Esophagus muscularis mucosa (tissue), 4 donors: ENCODE data around the gene UPF1. TPM values are rescaled to one million over a fixed set of nuclear protein-coding genes. Genes with fewer than 3 reads are reported as not detected.

Experiments
- DNase-seq: peaks from one replicate; pipeline ENCODE4 v3.0.0-alpha.2; 2017; ENCODE audit errors: extremely low spot score
- H3K27ac ChIP-seq, 4 donors: fragments of 200-600 bp; sonication (generic); replicated peaks in 1 of 4; 1 replicate in 3 of 4; 2 replicates in 1 of 4; pipeline ENCODE4 v1.5.1; 2016 to 2019; ENCODE audit warnings: mild to moderate bottlenecking in 1 of 4
- H3K27me3 ChIP-seq, 4 donors: fragments of 200-600 bp; sonication (generic); one replicate each; pipeline versions ENCODE4 v1.5.1 to v1.6.0; 2016 to 2019
- H3K36me3 ChIP-seq, 4 donors: fragments of 200-600 bp; sonication (generic); one replicate each; pipeline ENCODE4 v1.5.1; 2016 to 2019
- H3K4me1 ChIP-seq, 4 donors: fragments of 200-600 bp; sonication (generic); one replicate each; pipeline ENCODE4 v1.5.1; 2016 to 2019
- H3K4me3 ChIP-seq, 4 donors: fragments of 200-600 bp; sonication (generic); 1 replicate in 2 of 4; 2 replicates in 2 of 4; pipeline ENCODE4 v1.5.1; 2016 to 2019; ENCODE audit warnings: mild to moderate bottlenecking in 4 of 4, moderate library complexity in 1 of 4
- H3K9me3 ChIP-seq, 4 donors: fragments of 200-600 bp; sonication (generic); 1 replicate in 3 of 4; 2 replicates in 1 of 4; pipeline ENCODE4 v1.5.1; 2016 to 2019
- EP300 ChIP-seq: sonication (generic); formaldehyde crosslinking; IDR thresholded peaks from one replicate; pipeline ENCODE4 v1.6.1; 2017; ENCODE audit warnings: antibody characterized with exemption
- POLR2A ChIP-seq: fragments of 450-650 bp; IDR thresholded peaks from one replicate; pipeline ENCODE4 v1.6.1; 2017; ENCODE audit warnings: antibody characterized with exemption, moderate library complexity, mild to moderate bottlenecking, low read depth
- POLR2AphosphoS5 ChIP-seq, 2 donors: sonication (generic); formaldehyde crosslinking; IDR thresholded peaks; one replicate each; pipeline ENCODE4 v1.6.1; 2017; ENCODE audit warnings: antibody characterized with exemption in 2 of 2
- WGBS: methylation state at CpG from one replicate; pipeline ENCODE4 v1.1.5; 2018; 5-methylcytosine and 5-hydroxymethylcytosine counted together
- intact Hi-C: fragments of 100-400 bp; cut with DNase I; formaldehyde crosslinking; loops from one replicate; pipeline ENCODE4 v1.15.1; 2023
- total RNA-seq, 4 donors: library from RNA; depleted of rRNA; stranded (reverse); fragments of >200 nt; gene quantifications; one replicate each; pipeline versions ENCODE4 v1.1.0 to v1.2.1, GENCODE V29; 2016
- TF ChIP-seq, protein P1 (sequence below), 3 experiments: fragments of 200-600 bp in 2 of 3; fragments of 450-650 bp in 1 of 3; sonication (generic) in 2 of 3; IDR thresholded peaks; one replicate each; pipeline ENCODE4 v1.5.1; 2017 to 2019; ENCODE audit warnings: antibody characterized with exemption in 3 of 3, mild to moderate bottlenecking in 2 of 3, moderate library complexity in 1 of 3

Gene UPF1
- total RNA-seq, 4 donors from 2014 or later, result 54.8 to 116 (median 77.4) TPM

DNA sequence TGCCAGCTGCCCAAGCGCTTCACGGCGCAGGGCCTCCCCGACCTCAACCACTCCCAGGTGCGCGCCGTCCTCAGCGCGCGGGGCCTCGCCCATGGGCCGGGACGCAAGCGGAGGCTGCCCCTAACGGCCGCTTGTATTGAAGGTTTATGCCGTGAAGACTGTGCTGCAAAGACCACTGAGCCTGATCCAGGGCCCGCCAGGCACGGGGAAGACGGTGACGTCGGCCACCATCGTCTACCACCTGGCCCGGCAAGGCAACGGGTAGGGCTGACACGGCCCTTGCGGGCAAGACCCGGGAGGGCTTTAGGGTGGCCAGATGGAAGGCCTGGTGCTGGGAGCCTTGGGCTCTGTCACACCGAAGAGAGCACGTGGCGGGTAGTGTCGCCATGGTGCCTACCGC, 23.2 kb downstream of the UPF1 start:
- TF ChIP-seq, protein P1, sequence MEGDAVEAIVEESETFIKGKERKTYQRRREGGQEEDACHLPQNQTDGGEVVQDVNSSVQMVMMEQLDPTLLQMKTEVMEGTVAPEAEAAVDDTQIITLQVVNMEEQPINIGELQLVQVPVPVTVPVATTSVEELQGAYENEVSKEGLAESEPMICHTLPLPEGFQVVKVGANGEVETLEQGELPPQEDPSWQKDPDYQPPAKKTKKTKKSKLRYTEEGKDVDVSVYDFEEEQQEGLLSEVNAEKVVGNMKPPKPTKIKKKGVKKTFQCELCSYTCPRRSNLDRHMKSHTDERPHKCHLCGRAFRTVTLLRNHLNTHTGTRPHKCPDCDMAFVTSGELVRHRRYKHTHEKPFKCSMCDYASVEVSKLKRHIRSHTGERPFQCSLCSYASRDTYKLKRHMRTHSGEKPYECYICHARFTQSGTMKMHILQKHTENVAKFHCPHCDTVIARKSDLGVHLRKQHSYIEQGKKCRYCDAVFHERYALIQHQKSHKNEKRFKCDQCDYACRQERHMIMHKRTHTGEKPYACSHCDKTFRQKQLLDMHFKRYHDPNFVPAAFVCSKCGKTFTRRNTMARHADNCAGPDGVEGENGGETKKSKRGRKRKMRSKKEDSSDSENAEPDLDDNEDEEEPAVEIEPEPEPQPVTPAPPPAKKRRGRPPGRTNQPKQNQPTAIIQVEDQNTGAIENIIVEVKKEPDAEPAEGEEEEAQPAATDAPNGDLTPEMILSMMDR (IDR thresholded peaks at IDR 0.05), result no peak
- TF ChIP-seq POLR2AphosphoS5 (IDR thresholded peaks at IDR 0.05) (no peak), EP300 (no peak), POLR2A (no peak)
- no peak overlapping the region for H3K27ac ChIP-seq
- intact Hi-C loops, result no loop called here
- WGBS, result 97% methylated on average over 30 of the region's 33 CpGs
- peaks cover 9 to 33% (median 18%) of the 10 kb centered on the region in 4 donors for H3K4me1 ChIP-seq
- DNase-seq, result no peak
- no peaks in the 10 kb centered on the region for H3K9me3 ChIP-seq
- H3K4me3 ChIP-seq, result no peak overlapping the region
- peaks cover 91 to 100% (median 100%) of the 10 kb centered on the region in 4 donors for H3K36me3 ChIP-seq
- no peaks in the 10 kb centered on the region for H3K27me3 ChIP-seq

DNA sequence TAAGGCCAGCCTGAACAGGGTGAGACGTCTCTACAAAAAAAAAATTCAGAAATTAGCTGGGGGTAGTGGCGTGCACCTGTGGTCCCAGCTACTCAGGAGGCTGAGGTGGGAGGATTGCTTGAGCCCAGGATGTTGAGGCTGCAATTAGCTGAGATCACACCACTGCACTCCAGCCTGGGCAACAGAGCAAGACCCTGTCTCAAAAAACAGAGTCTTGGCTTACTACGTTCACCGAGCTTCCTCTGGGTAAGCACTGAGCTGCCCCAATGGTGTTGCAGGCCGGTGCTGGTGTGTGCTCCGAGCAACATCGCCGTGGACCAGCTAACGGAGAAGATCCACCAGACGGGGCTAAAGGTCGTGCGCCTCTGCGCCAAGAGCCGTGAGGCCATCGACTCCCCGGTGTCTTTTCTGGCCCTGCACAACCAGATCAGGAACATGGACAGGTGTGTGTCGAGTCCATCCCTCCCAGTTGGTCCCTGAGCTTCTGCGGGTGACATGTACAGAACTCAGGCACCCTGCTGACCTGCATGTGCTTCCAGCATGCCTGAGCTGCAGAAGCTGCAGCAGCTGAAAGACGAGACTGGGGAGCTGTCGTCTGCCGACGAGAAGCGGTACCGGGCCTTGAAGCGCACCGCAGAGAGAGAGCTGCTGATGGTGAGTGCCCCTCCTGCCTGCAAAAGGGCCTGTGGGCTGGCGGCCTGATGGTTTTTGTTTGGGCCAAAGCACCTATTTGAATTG, 24.1 kb downstream of the UPF1 start:
- Histone ChIP-seq H3K27me3 (no peaks in the 10 kb centered on the region), H3K4me1 (peaks cover 9 to 30% (median 16%) of the 10 kb centered on the region in 4 donors), H3K36me3 (peaks cover 95 to 100% (median 100%) of the 10 kb centered on the region in 4 donors), H3K27ac (no peak overlapping the region), H3K9me3 (no peaks in the 10 kb centered on the region), H3K4me3 (no peak overlapping the region)
- TF ChIP-seq EP300 (no peak), POLR2AphosphoS5 (IDR thresholded peaks at IDR 0.05) (no peak), POLR2A (no peak)
- TF ChIP-seq, protein P1 (IDR thresholded peaks at IDR 0.05), result no peak
- no peak for DNase-seq
- intact Hi-C loops, result no loop called here
- WGBS, result 94% methylated on average over 24 of the region's 27 CpGs

DNA sequence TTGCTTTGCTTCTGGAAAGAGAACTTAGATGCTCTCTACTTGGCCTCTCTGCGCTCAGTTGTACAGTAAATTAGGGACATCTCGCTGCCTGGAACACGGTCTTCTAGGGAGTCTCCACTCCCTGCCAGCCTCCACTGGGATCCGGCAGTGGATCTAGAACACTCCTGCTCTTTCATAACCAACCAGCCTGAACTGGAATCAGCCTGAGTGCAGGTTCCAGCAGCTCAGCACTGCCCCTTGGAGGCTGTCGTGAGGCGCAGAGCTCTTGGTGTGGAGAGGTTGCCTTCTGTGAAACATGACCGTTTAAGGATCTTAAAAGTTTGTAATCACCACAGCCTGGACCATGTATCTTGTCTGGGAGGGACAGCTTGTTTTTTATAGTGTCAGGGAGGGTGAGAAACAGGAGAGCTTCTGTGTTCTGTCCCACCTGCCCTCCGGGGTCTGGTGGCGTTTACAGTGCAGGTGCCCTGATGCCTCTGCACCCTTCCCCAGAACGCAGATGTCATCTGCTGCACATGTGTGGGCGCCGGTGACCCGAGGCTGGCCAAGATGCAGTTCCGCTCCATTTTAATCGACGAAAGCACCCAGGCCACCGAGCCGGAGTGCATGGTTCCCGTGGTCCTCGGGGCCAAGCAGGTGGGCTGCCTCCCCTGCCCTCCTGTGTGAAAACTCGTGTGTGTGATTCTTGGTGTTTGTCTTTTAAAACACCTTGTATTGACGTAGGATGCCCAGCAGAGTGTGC, 24.8 kb downstream of the UPF1 start:
- Histone ChIP-seq H3K27ac (no peak overlapping the region), H3K4me3 (no peak overlapping the region), H3K9me3 (no peaks in the 10 kb centered on the region), H3K27me3 (no peaks in the 10 kb centered on the region), H3K4me1 (peaks cover 9 to 25% (median 13%) of the 10 kb centered on the region in 4 donors), H3K36me3 (peaks cover 98 to 100% (median 100%) of the 10 kb centered on the region in 4 donors)
- 78% methylated on average over 9 of the region's 22 CpGs for WGBS
- intact Hi-C loops, result no loop called here
- no peak for DNase-seq
- TF ChIP-seq, protein P1 (IDR thresholded peaks at IDR 0.05), result peak in 1 of 3 experiments; percentile 17
- no peak for TF ChIP-seq EP300
- no peak for TF ChIP-seq POLR2A
- peak in 1 of 2 donors; percentile 27 for TF ChIP-seq POLR2AphosphoS5 (IDR thresholded peaks at IDR 0.05)

DNA sequence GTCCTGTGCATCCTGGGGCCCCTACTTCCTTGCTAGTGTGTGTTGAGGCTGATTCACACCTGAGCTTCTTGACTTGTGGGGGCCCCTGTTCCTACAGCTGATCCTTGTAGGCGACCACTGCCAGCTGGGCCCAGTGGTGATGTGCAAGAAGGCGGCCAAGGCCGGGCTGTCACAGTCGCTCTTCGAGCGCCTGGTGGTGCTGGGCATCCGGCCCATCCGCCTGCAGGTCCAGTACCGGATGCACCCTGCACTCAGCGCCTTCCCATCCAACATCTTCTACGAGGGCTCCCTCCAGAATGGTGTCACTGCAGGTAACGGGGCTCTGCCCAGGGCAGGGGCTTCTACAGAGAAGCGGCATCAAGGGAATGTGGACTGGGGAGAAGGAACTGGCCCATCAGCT, 25.5 kb downstream of the UPF1 start:
- TF ChIP-seq EP300, result no peak
- no peak for TF ChIP-seq POLR2AphosphoS5 (IDR thresholded peaks at IDR 0.05)
- TF ChIP-seq, protein P1 (IDR thresholded peaks at IDR 0.05), result no peak
- TF ChIP-seq POLR2A, result no peak
- intact Hi-C loops, result no loop called here
- Histone ChIP-seq H3K36me3 (peaks cover 98 to 100% (median 100%) of the 10 kb centered on the region in 4 donors), H3K27ac (no peak overlapping the region), H3K9me3 (no peaks in the 10 kb centered on the region), H3K4me1 (peaks cover 9 to 25% (median 13%) of the 10 kb centered on the region in 4 donors), H3K4me3 (no peak overlapping the region), H3K27me3 (no peaks in the 10 kb centered on the region)
- DNase-seq, result no peak
- WGBS, result 100% methylated on average over 1 of the region's 13 CpGs
